Ectodermal cell (in vitro differentiated cells): Measurements from ENCODE around the gene CLEC20A.
"Not testable (repeated sequence)": the region's sequence is repeated elsewhere in the genome, so short reads cannot be mapped to it uniquely, and the experiment has no call there.

ENCODE experiments used
- H3K27ac ChIP-seq: 2 replicates; pipeline ENCODE4 v1.7.0; 2013; ENCODE audit warnings: mild to moderate bottlenecking, low read depth, low read length; ENCODE audit not compliant: insufficient read depth, poor library complexity, severe bottlenecking
- H3K27me3 ChIP-seq: 2 replicates; pipeline ENCODE4 v1.7.0; 2013; ENCODE audit warnings: mild to moderate bottlenecking, low read length; ENCODE audit not compliant: insufficient read depth, control insufficient read depth, poor library complexity, severe bottlenecking
- H3K36me3 ChIP-seq: one replicate; pipeline ENCODE4 v1.7.0; 2013; ENCODE audit warnings: low read length; ENCODE audit not compliant: control insufficient read depth, insufficient read depth
- H3K4me1 ChIP-seq: one replicate; pipeline ENCODE4 v1.7.0; 2013; ENCODE audit warnings: low read length; ENCODE audit not compliant: control insufficient read depth, insufficient read depth
- H3K4me3 ChIP-seq: 2 replicates; pipeline ENCODE4 v1.7.0; 2013; ENCODE audit warnings: low read depth, low read length, control low read depth; ENCODE audit not compliant: insufficient read depth
- H3K9me3 ChIP-seq: 2 replicates; pipeline ENCODE4 v1.7.0; 2013; ENCODE audit warnings: mild to moderate bottlenecking, low read length, moderate library complexity; ENCODE audit not compliant: control insufficient read depth
- WGBS, 2 experiments: methylation state at CpG; one replicate each; pipeline ENCODE4 v1.1.7; 2013; ENCODE audit warnings: missing lambda C conversion rate in 2 of 2; 5-methylcytosine and 5-hydroxymethylcytosine counted together

The CLEC20A gene

DNA sequence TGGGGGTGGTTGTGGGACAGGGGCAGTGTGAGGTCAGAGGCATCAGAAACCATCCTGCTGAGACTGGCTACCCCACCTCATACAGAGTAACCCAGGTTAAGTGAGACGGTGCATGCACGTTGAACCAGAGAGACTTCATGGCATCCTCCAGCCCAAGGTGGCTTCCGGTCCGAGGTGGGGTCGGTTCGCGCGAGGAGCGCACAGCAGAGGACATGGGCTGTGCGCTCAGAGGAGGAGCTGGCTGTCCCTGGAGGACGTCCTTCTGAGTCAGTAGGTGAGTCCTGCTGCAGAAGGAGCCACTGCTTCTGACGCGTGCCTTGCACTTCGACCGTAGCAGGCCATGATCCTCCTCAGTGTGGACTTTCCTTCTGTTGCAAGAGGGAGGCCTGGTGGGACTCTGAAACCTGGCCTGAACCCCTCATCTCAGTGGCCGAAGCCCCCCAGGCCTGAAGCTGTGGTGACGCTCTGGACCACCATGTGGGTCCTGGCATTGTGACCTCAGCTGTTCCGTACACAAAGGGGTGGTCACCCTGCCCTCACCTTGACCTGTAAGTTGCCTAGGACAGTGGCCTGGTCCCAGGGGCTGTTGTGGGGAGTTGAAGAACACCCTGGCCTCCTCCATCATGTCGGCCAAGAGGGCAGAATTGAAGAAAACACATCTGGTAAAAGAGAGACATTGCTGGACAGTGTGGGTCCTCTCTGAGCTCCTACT, 16.0 kb upstream of the CLEC20A start, which contains the start of gene TEX35:
Gene TEX35 (plus strand): TSS at position 544 of the 712 bp plus-strand sequence. CDS start 80 bp downstream, at position 624.
- H3K36me3 ChIP-seq = no peaks in the 10 kb centered on the region
- WGBS, 2 experiments = 95% methylated on average over 19 of the region's 19 CpGs
- H3K4me3 ChIP-seq = no peak within 1 kb of the TSS
- no peaks in the 10 kb centered on the region for H3K9me3 ChIP-seq
- no peak within 1 kb of the TSS for H3K27ac ChIP-seq
- H3K27me3 ChIP-seq = no peaks in the 10 kb centered on the region
- H3K4me1 ChIP-seq = no peaks in the 10 kb centered on the region

DNA sequence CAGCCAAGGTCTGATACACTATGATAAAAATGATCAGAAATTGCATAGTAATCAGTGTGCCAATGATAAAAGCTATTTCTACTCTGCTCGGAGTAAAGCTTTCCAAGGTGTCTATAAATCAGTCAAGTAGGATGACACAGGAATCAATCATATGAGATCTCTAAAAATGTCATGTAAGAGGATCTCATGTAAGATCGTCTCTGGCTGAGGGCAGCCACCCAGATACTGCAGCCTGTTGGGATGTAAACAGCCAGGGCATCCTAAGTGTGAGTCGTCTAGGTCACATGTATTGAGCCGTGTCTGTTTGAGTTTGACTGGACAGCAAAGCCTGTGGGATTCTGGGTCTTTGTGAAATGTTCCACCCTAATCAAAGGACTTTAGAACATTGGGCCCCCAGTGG, 13.4 kb upstream of the CLEC20A start:
- Histone ChIP-seq H3K4me1 (no peaks in the 10 kb centered on the region), H3K27me3 (no peaks in the 10 kb centered on the region), H3K36me3 (no peaks in the 10 kb centered on the region), H3K9me3 (no peaks in the 10 kb centered on the region), H3K27ac (no peak overlapping the region), H3K4me3 (no peak overlapping the region)
- WGBS, 2 experiments = 95% methylated on average over 4 of the region's 4 CpGs

DNA sequence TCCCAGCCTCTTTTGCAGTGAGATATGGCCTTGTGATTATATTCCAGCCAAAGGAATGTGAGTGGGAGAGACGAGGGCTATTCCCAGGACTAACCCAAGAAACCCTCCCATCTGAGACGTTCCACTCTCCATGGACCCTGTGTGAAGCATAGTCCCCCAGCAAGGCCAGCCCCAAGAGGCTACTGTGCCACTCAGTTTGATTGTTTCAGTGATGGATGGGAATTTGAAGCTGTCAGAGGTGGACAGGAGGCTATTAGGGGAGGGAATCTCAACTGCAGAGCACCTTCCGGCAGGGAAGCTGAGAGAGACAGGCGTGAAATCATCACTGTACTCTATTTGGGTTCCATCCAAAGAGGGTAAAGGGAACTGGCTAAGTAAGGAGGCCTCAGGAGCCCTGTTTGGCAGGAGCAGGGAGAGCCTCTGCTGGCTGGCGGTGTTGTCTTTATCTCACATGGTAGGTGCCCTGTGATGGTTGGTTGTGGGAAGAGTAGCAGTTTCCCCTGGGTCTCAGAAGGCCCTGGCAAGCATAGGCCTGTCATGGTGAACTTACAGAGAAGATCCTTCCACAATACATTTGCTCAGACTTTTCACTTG, 12.7 kb upstream of the CLEC20A start:
- Histone ChIP-seq H3K27me3 (no peaks in the 10 kb centered on the region), H3K4me1 (no peaks in the 10 kb centered on the region), H3K27ac (no peak overlapping the region), H3K9me3 (no peaks in the 10 kb centered on the region), H3K36me3 (no peaks in the 10 kb centered on the region), H3K4me3 (no peak overlapping the region)
- WGBS, 2 experiments = 77 to 84% methylated on average over 5 of the region's 5 CpGs

DNA sequence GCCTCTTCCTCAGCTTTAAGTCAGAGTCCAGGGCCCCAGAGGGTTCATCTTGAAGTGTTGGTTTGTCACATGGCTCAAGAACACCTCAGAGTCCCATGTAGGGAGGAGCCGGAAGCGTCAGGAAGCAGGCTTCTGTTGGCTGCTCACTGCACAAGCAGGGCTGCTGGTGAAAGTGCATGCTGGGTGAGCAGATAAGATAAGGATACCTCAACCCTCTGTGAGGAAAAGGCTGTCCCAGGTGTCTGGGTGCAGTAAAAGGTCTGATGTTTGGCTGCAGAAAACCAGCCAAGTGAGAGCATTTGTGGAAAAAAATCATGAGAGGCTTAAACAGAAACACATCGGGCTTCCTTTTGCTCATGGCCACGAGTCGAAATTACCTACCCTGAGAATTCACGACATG, 9.9 kb upstream of the CLEC20A start:
- no peak overlapping the region for H3K27ac ChIP-seq
- no peaks in the 10 kb centered on the region for H3K9me3 ChIP-seq
- H3K4me3 ChIP-seq = no peak overlapping the region
- no peaks in the 10 kb centered on the region for H3K27me3 ChIP-seq
- no peaks in the 10 kb centered on the region for H3K36me3 ChIP-seq
- WGBS, 2 experiments = 91 to 94% methylated on average over 6 of the region's 6 CpGs
- no peaks in the 10 kb centered on the region for H3K4me1 ChIP-seq

DNA sequence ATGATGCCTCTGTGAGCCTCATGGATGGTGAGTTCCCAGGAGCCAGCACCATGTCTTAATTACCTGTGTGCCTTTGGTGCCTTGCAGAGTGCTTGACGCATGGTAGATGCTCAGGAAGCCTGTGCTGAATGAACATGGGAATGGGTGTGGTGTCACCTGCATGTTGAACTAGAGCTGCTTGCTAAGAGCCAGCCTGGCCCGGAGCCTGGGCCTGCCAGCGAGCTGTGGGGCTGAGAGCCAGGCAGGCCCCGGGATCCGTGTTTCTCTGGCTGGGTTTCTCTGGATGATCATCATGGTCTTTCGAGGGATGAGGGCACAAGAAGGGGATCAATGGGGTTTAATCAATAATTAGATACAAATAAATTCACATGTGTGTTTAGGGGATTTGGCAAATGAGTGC, 9.4 kb upstream of the CLEC20A start:
- H3K4me1 ChIP-seq = no peaks in the 10 kb centered on the region
- H3K36me3 ChIP-seq = no peaks in the 10 kb centered on the region
- no peaks in the 10 kb centered on the region for H3K9me3 ChIP-seq
- 93 to 98% methylated on average over 6 of the region's 6 CpGs for WGBS, 2 experiments
- H3K4me3 ChIP-seq = no peak overlapping the region
- H3K27ac ChIP-seq = no peak overlapping the region
- H3K27me3 ChIP-seq = no peaks in the 10 kb centered on the region

DNA sequence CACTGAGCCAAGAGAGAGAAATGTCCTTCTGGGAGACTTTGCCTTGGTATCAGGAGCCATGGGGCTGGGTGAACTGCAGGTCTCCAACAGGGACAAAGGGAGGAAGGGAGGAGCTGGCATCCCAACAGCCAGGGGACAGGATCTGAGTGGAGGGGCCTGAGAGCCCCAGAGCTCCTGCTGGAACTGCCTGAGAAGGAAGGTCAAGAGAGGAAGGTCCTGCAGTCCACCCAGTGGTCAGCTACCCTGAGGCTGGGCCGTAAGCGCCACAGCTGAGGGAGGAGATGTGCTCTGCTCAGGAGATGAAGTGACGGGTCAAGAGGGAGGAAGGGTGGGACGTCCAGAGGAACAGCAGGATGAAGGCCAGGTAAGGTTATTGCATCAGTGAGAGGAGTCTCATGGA, 7.5 kb upstream of the CLEC20A start:
- H3K36me3 ChIP-seq = no peaks in the 10 kb centered on the region
- 90 to 93% methylated on average over 4 of the region's 4 CpGs for WGBS, 2 experiments

DNA sequence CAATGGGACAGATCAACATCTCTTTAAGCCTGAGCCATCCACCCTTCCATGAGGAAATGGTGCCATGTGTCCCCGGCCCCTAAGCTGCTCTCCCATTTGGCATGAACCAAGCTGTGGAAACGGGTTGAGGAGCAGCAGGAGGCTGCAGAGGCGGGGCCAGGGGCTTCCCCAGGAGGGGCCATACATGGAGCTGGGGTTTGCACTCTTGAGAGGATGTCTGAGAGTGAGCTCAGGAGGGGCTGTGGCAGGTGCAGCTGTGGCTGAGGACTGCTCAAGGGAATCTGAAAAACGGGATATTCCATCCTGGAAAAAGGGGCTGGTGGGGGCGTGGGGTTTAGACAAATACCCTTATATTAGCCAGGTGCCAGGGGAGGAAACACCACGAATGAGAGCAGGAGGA, 7.1 kb upstream of the CLEC20A start:
- no peak overlapping the region for H3K4me3 ChIP-seq
- no peaks in the 10 kb centered on the region for H3K27me3 ChIP-seq
- no peaks in the 10 kb centered on the region for H3K9me3 ChIP-seq
- H3K36me3 ChIP-seq = no peaks in the 10 kb centered on the region
- 77 to 81% methylated on average over 6 of the region's 6 CpGs for WGBS, 2 experiments
- no peaks in the 10 kb centered on the region for H3K4me1 ChIP-seq
- no peak overlapping the region for H3K27ac ChIP-seq

More for the DNA sequence above, 7.5 kb upstream of the CLEC20A start:
- Histone ChIP-seq H3K9me3 (no peaks in the 10 kb centered on the region), H3K27ac (no peak overlapping the region), H3K4me3 (no peak overlapping the region), H3K27me3 (no peaks in the 10 kb centered on the region), H3K4me1 (no peaks in the 10 kb centered on the region)

DNA sequence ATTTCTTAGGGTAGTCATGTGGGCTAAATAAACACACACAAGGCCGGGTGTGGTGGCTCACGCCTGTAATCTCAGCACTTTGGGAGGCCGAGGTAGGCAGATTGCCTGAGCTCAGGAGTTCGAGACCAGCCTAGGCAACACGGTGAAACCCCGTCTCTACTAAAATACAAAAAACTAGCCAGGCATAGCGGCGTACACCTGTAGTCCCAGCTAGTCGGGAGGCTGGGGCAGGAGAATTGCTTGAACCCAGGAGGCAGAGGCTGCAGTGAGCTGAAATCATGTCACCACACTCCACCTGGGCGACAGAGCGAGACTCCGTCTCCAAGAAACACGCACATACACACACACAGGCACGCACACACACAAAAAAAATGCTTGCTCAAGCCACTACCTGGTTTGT, 6.6 kb upstream of the CLEC20A start:
- H3K36me3 ChIP-seq, H3K9me3 ChIP-seq, H3K4me3 ChIP-seq, H3K27me3 ChIP-seq, H3K4me1 ChIP-seq, H3K27ac ChIP-seq: not testable (repeated sequence)
- WGBS, 2 experiments = 94 to 97% methylated on average over 14 of the region's 14 CpGs

DNA sequence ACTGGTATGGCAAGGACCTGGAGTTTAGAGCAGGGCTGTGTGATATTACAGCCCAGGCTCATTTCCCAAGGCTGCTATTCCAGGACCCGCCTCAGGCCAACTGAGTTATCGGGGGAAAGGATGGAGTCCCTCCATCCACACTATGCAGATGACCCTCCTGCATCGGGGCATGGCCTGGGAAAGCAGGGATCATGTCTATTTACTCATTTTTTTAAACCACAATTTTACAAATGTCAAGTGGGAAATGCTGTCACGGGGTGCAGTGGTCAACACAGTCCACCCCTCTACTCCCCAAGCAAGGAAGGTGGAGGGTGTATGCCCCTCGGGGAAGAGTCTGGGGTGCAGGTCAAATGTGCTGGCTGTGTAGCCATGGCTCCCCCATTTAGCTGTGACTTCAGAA, 6.1 kb upstream of the CLEC20A start:
- H3K9me3 ChIP-seq = no peaks in the 10 kb centered on the region
- no peaks in the 10 kb centered on the region for H3K27me3 ChIP-seq
- WGBS, 2 experiments = 92 to 94% methylated on average over 5 of the region's 5 CpGs
- H3K4me1 ChIP-seq = no peaks in the 10 kb centered on the region
- H3K4me3 ChIP-seq = no peak overlapping the region
- no peak overlapping the region for H3K27ac ChIP-seq
- no peaks in the 10 kb centered on the region for H3K36me3 ChIP-seq

DNA sequence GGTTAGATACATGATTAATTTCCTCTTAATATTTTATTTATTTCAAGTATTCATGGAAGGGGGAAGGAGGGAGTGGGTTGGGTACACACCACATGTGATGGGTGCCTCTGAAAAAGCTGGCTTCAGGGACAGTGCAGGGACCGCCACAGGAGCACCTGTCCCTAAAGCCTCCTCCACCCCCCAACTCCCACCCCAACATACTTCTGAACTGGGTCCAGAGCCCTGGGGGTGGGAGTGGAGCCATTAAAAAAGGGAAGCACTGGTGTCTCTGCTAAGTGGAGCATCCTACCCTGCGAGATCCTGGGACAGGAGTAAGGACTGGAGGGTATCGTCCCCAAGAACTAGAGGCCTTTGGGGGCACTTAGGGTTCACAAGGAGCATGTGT, 5.6 kb upstream of the CLEC20A start:
- H3K36me3 ChIP-seq = no peaks in the 10 kb centered on the region
- no peaks in the 10 kb centered on the region for H3K27me3 ChIP-seq
- H3K27ac ChIP-seq = no peak overlapping the region
- H3K9me3 ChIP-seq = no peaks in the 10 kb centered on the region
- no peaks in the 10 kb centered on the region for H3K4me1 ChIP-seq
- no peak overlapping the region for H3K4me3 ChIP-seq
- WGBS, 2 experiments = 93% methylated on average over 2 of the region's 3 CpGs
